GM19324 (cell line): ENCODE measurements around the gene GPR157.
"Not testable (repeated sequence)": the region's sequence is repeated elsewhere in the genome, so short reads cannot be mapped to it uniquely, and the experiment has no call there.

Experiments used
- ATAC-seq: cut with Tn5 transposase; IDR thresholded peaks from one replicate; pipeline ENCODE4 v1.9.1; 2021; ENCODE audit warnings: mild to moderate bottlenecking, moderate library complexity; ENCODE audit not compliant: unreplicated experiment, low FRiP score

Gene GPR157

DNA sequence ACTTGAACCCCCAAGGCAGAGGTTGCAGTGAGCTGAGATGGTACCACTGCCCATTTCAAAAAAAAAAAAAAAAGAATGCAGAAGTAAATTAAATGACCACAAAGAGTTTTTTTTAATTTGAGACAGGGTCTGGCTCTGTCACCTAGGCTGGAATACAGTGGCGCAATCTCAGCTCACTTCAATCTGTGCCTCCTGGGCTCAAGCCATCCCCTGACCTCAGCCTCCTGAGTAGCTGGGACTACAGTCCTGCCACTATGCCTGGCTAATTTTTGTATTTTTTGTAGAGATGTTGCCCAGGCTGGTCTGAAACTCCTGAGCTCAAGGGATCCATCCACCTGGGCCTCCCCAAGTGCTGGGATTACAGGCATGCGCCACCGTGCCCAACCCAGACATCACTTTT is 20.2 kb upstream of the GPR157 start:
- no peak for ATAC-seq

DNA sequence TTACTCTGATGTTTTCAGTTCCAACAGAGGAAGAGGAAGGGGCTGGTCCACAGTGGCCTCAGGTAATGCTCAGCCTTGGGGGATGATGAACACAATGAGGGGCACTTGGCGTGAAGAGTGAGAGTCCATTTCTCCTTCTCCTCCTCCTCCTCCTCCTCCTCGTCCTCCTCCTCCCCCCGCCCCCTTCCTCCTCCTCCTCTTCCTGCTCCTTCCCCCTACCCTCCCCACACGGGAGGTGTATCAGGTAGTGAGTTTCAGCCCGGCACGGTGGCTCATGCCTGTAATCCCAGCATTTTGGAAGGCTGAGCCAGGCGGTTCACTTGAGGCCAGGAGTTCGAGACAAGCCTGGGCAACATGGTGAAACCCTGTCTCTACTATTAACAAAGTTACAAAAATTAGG is 17.3 kb upstream of the GPR157 start:
- no peak for ATAC-seq

DNA sequence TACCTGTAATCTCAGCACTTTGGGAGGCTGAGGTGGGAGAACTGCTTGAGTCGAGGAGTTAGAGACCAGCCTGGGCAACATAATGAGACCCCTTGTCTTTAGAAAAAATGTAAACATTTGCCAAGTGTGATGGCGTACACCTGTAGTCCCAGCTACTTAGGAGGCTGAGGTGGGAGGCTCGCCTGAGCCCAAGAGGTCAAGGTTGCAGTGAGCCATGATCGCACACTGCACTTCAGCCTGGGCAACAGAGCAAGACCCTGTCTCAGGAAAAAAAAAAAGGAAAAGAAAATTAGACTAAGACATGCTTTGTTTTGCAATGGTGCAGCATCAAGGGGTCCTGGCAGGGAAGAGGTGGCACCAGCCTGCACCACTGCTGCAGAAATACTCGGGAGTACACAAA is 16.8 kb upstream of the GPR157 start:
- ATAC-seq = no peak

DNA sequence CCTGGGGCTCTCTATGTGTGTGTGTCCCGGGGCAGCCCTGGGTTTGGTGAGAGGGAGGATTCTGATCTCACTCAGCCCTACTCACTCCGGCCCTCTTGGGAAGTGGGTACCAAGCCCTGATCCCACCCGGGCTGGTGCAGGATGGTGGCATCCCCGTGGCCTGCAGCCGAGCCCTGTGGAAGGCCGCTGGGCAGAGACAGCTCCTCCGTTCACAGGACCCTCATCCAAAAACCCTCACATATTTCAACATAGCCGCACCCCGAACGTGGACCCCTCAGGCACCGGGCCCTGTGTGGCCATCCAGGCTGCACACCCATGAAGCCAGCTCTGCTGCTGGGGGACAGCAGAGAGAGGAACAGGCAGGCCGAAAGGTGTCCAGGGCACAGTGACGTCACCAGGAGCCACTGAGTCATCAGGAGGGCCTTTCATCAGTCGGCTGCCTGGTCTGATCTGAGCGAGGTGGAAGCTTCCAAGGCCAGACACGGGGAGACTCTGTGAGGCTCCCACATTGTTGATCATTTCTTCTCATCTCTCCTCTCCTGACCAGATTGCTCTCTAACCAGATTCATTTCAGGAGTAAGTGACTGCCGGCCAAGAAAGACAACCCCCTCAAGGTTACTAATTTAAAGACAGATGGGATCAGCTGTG is 16.2 kb upstream of the GPR157 start:
- ATAC-seq = no peak

DNA sequence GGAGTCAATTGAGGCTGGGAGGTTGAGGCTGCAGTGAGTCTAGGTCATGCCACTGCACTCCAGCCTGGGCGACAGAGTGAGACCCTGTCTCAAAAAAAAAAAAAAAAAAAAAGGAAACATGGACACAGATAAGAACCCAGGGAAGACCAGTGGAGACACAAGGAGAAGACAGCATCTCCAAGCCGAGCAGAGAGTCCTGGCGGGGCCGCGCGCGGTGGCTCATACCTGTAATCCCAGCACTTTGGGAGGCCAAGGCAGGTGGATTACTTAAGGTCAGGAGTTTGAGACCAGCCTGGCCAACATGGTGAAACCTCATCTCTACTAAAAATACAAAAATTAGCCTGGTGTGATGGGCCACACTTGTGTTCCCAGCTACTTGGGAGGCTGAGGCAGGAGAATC is 15.6 kb upstream of the GPR157 start:
- ATAC-seq = not testable (repeated sequence)

DNA sequence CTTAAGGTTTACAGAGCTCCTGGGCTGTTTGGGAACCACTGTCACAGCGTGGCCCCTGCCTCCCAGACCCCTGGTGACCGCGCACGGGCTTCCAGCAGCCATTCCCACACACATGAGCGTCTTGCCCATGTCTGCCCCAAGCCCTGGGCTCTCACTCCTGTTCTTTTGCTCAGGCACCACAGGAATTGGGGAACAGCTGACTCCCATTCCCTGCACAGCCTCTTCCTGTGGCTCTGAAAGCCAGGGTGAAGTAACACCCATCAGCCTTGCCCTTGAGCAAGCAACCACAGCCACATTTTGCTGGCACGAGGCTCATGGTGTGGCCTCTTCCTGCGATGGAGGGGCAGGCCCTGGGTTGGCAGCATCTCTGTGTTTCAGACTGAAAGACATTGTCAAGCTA is 14.3 kb upstream of the GPR157 start:
- ATAC-seq = no peak

DNA sequence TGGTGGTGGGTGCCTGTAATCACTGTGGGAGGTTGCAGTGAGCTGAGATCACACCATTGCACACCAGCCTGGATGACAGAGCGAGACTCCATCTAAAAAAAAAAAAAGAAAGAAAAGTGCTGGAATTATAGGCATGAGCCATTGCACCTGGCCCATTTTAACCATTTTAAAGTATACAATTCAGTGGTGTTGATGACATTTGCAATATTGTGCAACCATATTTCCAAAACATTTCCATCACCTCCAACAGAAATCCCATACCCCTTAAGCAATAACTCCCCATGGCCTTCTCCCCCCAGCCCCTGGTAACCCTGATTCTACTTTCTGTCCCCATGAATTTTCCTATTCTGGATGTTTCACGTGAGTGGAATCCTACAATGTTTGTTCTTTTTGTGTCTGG is 11.0 kb upstream of the GPR157 start:
- ATAC-seq = no peak

DNA sequence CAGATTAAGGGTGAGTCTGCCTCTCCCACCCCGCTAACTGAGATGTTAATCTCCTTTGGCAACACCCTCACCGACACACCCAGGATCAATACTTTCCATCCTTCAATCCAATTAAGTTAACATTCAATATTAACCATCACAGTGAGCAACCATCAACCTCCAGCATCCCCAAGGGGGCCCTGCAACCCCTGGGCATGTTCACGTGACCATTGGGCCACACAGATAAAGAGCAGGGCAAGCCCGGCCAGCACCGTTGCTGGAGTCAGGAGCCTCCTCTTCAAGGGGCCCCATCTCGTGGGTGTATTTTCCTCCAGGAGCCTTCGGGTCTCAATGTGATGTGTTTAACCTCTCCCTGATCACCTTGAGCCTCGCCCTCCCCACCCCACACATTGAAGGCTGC is 8.0 kb upstream of the GPR157 start:
- ATAC-seq = no peak

DNA sequence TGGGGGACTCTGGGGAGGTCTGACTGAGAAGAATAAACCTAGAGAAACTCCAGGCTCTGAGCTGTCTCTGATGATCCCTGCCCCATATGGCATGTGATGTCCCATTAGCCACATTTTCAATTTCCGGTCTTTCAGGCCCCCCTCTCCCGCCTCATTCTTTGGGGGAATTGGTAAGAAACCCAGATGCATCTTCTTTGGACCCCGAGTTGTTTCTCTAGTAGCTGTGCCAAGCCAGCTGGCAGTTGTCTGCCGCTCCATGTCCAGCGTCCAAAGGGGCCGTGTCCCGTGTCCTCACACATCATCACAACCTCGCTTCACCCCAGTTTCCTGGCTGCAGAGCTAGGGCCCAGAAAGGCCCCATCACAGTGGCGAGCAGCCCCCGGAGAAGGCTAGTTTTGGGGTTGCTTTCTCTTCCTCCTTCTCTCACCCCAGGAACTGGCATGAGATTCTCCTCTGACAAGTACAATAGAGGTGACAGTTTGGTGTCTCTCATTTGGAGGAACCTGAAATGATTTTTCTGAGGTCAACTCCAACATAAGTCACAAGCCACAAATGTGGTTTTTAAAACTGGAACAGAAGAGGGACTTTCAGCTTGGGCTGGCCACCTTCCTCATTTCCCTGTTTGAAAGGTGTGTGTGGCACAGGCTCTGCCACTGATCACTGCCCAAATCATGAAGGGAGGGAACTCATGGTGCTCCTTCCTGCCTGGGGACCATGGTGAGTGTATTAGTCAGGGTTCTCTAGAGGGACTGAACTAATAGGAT is 6.4 kb upstream of the GPR157 start:
- ATAC-seq = no peak

DNA sequence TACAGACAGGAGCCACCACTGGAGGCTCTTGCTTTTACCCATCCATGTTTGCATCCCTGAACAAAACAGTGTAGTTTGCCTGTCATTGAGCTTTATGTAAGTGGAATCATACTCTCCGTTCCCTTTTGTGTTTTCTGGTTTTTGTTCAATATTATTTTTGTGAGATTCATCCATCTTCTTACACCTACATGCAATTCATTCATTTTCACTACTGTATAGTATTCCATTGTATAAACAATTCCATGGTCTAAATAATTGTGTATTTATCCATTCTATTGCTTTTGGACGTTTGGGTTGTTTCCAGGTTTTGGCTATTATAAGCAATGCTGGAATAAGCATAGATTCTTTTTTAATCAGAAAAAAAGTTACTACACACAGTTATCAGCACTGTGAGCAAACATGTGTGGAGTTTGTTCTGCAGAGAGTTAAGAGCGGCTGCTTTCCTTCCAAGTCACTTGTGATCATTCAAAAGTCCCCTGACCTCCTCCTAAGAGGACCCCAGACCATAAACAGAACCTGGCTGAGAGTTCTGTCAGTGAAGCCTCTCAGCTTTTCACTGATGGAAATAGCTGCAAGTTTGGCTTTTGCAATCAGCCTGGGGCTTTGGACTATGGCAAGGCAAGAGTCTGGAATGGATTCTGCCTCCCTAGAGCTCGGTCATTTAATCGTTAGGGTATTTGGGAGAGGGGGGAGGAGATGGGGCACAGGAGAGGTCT is 5.1 kb upstream of the GPR157 start:
- ATAC-seq = no peak

DNA sequence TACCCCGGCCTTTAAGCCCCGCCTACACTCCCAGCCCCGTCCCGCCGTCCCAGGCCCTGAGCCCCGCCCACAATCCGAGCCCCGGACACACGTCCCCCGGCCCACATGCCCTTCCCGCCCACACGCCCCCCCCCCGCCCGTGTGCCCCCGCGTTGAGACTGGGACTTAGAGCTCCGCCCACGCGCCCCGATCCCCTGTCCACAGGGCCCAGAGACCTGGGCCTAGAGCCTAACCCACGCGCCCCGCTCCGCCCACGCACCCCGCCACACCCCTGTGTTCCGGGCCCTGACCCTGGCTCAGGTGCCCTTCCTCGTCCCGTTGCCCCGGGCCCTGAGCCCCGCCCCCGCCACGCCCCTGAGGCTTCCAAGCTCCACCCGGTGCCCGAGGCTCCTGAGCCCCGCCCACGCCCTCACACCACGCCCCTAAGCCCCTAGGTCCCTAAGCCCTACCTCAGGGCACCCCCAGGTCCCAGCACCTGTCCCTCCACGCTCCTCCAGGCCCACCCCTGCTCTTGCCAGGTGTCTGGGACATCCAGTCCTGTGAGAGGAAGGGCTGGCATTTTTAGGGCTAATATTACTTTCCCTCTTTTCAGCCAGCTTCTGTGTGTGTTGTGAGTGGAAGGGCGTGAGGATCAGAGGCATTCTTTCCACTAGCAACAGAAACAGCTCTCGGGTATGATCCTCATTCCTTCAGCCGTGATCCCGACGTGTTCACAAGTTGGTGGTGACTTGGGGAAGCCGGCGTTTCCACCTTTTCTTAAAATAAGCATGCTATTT is 552 bp upstream of the GPR157 start:
- ATAC-seq = peak; percentile 76

DNA sequence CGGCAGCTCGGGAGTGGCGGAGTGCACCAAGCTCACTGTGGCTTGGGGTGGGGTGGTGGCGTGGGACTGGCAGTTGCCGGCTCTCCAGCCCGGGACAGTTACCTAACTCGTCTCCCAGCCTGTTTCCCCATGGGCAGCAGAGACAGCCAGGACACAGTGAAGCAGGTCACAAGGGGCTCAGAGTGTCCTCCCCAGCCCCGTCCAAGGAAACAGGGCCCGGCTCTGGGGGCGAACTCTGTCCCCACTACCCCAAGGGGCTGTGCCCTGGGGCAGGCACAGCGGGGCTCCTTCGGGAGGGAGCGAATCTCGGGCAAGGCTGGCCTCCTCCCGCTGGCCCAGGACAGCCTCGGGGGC is 759 bp downstream of the GPR157 start:
- ATAC-seq = no peak

DNA sequence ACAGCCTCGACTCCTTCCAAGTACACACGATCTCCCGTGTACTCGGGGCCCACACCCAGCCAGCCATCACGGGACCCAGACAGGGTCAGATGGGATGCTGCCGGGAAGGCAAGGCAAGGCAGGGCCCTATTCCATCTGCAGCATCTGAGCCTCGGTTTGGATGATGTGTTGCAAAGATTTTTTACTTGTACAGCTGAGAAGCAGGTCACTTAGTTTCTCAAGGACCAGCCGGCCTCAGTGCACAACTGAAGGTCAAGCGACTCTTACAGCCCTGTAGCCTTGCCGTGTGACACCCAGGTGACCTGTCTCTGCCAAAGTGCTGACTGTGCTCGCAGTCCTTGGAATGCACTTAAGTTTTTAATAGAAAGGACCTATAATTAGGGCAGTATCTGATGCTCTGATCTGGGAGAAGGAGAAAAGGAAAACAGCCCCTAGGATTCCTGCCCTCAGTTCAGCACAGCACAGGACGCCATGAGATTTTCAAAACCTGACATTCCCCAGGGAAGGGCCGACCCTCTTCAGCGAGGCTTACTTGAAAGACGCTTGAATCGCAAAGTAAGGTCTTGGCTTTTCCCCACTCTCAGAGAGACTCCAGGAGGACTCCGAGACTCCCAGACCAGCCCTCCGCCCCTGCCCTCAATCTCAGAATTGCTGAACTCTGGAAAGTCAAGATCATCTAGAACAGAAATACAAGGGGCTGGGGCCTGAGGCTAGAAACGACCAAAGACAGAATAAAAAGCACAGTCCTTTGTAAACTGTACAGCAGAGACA is 1.3 kb downstream of the GPR157 start:
- no peak for ATAC-seq

DNA sequence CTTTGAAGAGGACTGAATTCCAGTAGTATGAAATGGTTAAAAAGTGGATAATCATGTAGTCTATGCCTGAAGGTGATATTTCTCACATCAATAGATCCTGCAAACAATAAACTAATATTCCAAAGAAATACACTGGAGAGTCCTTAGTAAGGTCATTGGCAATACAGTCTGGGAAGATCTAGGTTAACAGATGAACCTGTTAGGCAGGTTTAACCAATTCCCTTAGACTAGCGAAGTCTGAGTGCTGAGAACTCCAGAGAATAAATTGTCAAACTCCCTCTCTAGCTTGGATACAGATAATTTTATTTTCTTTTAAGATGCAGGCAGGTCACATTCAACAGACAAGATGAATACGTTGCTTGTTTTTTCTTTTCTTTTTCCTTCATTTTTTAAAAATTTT is 2.4 kb downstream of the GPR157 start:
- ATAC-seq = no peak

DNA sequence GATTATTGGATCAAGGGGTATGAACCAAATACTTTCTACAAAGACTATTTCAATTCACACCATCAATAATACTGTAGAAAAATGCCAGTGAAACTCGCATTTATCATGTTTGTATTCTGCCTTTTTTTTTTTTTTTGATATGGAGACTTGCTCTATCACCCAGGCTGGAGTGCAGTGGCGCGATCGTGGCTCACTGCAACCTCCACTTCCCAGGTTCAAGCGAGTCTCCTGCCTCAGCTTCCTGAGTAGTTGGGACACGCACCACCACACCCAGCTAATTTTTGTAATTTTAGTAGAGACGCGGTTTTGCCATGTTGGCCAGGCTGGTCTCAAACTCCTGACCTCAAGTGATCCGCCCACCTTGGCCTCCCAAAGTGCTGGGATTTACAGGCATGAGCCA is 3.1 kb downstream of the GPR157 start:
- not testable (repeated sequence) for ATAC-seq

DNA sequence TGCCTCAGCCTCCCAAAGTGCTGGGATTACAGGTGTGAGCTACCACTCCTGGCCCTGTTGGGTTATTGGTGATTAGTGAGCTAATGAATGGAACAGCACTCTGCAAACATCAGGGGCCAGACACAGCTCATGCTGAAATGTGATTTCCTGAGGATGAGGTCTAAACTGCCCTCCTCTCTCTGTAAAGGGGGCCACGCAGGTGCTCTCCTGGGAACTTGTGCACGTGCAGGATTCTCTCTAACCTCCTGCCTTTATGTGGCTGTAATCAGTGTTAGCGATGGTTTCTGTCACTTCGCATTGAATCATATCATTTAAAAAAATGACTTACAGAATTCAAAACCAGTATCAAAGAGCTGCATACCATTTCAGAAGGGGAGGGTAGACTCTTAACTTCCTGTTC is 3.6 kb downstream of the GPR157 start:
- ATAC-seq = no peak

DNA sequence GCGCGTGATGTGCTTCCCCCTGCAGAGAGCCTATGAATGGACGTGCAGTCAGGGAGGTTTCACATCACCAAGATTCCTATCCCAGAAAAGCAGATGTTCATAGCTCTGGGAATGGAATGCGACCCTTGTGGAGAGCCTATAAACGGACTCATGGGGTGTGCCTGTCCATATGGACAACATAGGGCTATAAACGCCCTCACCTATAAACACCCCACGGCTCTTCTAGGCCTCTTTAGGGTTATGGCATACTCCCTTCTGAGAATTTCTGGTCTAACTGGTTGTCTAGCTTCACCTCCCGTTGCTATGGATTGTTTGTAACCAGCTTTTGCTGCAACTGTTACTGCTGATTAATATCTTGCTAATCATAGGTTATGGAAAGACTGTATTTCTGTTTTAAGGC is 4.5 kb downstream of the GPR157 start:
- ATAC-seq = not testable (repeated sequence)

DNA sequence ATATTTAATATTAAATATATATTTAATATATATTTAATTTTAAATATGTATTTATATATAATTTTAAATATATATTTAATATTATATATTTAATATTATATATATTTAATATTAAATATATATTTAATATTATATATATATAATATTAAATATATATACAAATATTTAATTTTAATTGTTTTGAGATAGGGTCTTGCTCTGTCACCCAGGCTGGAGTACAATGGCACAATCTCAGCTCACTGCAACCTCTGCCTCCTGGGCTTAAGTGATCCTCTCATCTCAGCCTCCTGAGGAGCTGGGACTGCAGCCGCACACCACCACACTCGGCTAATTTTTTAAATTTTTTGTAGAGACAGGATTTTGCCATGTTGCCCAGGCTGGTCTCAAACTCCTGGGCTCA is 5.2 kb downstream of the GPR157 start:
- ATAC-seq = not testable (repeated sequence)

DNA sequence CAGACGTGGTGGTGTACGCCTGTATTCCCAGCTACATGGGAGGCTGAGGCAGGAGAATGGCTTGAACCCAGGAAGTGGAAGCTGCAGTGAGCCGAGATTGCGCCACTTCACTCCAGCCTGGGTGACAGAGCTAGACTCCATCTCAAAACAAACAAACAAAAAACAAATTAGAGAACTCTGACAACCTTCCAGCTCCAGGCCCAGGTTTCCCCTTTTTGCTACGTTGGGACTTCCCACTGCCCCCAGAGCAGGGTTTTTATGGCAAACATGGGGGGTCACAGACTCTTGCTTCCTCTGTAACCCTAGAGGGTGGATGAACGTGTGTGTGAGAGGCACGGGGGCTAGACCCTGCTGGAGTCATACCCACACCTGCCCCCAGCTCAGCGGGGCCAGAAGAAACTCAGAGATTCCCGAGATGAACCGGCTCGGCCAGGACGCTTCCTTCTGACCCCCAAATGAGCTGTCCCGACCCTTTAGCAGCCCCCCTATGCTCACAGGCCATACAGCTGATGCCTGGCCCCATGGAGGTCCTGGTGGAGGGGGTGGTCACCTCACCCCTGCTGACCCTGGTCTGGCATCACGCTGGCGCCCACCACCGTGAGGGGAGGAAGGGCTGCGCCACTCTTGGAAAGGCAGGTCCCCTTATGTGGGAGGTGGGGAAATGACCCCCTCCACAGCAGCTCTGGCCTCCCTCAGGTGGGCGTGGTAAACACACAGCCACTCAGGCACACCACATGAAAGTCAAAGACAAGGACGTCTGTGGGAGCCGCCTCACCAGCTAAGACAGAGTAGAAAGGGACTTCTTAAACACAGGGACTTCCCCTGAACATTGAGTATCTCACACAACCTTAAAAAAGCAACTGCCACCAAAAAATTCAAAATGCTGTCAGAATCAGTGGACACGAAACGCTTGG is 7.1 kb downstream of the GPR157 start:
- ATAC-seq = no peak
